Skeletal muscle satellite cell (primary cell): ENCODE measurements around the gene RERE.
"Not testable (repeated sequence)": the region's sequence is repeated elsewhere in the genome, so short reads cannot be mapped to it uniquely, and the experiment has no call there.

Source experiments
- H3K27me3 ChIP-seq: 2 replicates; pipeline ENCODE4 v1.7.0; 2013; ENCODE audit warnings: low read length; ENCODE audit not compliant: control insufficient read depth, insufficient read depth
- H3K36me3 ChIP-seq: 2 replicates; pipeline ENCODE4 v1.7.0; 2013; ENCODE audit warnings: mild to moderate bottlenecking, control low read depth, low read length; ENCODE audit not compliant: insufficient read depth
- H3K4me1 ChIP-seq: 2 replicates; pipeline ENCODE4 v1.7.0; 2013; ENCODE audit warnings: low read length; ENCODE audit not compliant: control insufficient read depth, insufficient read depth
- H3K4me2 ChIP-seq: 2 replicates; pipeline ENCODE4 v1.7.0; 2013; ENCODE audit warnings: mild to moderate bottlenecking, low read length
- H3K4me3 ChIP-seq: 2 replicates; pipeline ENCODE4 v1.7.0; 2013; ENCODE audit warnings: low read length
- H3K9ac ChIP-seq: 2 replicates; pipeline ENCODE4 v1.7.0; 2013; ENCODE audit warnings: mild to moderate bottlenecking, low read depth, low read length, moderate library complexity
- H3K9me3 ChIP-seq: replicated peaks from 2 replicates; pipeline ENCODE4 v1.7.0; 2013; ENCODE audit warnings: mild to moderate bottlenecking, control low read depth, low read length

The RERE gene

GRCh38 chr1:8455700-8456307 is 361.6 kb downstream of the RERE start:
- Histone ChIP-seq H3K4me3 (peak overlapping the region; percentile 48), H3K9ac (peak overlapping the region; percentile 72)

GRCh38 chr1:8450312-8450711 is 367.1 kb downstream of the RERE start:
- Histone ChIP-seq H3K36me3 (no peaks in the 10 kb centered on the region), H3K9ac (no peak overlapping the region), H3K4me3 (no peak overlapping the region), H3K4me1 (peaks cover 20% of the 10 kb centered on the region), H3K9me3 (no peaks in the 10 kb centered on the region), H3K27me3 (no peaks in the 10 kb centered on the region), H3K4me2 (no peak overlapping the region)

More at GRCh38 chr1:8455700-8456307, 361.6 kb downstream of the RERE start:
- H3K9me3 ChIP-seq = no peaks in the 10 kb centered on the region
- H3K4me1 ChIP-seq = peaks cover 22% of the 10 kb centered on the region
- H3K4me2 ChIP-seq = peak overlapping the region; percentile 65
- H3K36me3 ChIP-seq = no peaks in the 10 kb centered on the region
- no peaks in the 10 kb centered on the region for H3K27me3 ChIP-seq

GRCh38 chr1:8448911-8449661 is 368.4 kb downstream of the RERE start:
- H3K4me3 ChIP-seq = peak overlapping the region; percentile 54
- peak overlapping the region; percentile 66 for H3K9ac ChIP-seq
- H3K27me3 ChIP-seq = no peaks in the 10 kb centered on the region
- H3K36me3 ChIP-seq = no peaks in the 10 kb centered on the region
- peaks cover 18% of the 10 kb centered on the region for H3K4me1 ChIP-seq
- peak overlapping the region; percentile 81 for H3K4me2 ChIP-seq
- no peaks in the 10 kb centered on the region for H3K9me3 ChIP-seq

DNA sequence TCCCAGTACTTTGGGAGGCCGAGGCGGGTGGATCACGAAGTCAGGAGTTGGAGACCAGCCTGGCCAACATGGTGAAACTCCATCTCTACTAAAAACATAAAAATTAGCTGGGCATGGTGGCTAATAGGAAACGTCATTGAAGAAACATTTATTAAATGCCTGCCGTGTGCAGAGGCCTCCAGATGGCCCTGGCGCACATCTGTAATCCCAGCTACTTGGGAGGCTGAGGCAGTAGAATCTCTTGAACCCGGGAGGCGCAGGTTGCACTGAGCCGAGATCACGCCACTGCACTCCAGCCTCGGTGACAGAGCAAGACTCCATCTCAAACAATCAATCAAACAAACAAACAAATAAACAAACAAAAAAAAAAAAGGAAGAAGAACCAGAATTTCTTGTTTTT is 368.9 kb downstream of the RERE start:
- Histone ChIP-seq H3K4me3 (peak overlapping the region; percentile 54), H3K4me2 (peak overlapping the region; percentile 81), H3K9ac (peak overlapping the region; percentile 66), H3K4me1 (peaks cover 18% of the 10 kb centered on the region)
- not testable (repeated sequence) for H3K27me3 ChIP-seq, H3K36me3 ChIP-seq, H3K9me3 ChIP-seq

- H3K9ac ChIP-seq = no peak overlapping the region
- H3K4me2 ChIP-seq = no peak overlapping the region
- H3K4me3 ChIP-seq = no peak overlapping the region
- no peaks in the 10 kb centered on the region for H3K36me3 ChIP-seq
- H3K9me3 ChIP-seq = no peaks in the 10 kb centered on the region
- H3K4me1 ChIP-seq = peaks cover 18% of the 10 kb centered on the region
- no peaks in the 10 kb centered on the region for H3K27me3 ChIP-seq
These were observed 369.8 kb downstream of the RERE start for GRCh38 chr1:8447616-8448150.

DNA sequence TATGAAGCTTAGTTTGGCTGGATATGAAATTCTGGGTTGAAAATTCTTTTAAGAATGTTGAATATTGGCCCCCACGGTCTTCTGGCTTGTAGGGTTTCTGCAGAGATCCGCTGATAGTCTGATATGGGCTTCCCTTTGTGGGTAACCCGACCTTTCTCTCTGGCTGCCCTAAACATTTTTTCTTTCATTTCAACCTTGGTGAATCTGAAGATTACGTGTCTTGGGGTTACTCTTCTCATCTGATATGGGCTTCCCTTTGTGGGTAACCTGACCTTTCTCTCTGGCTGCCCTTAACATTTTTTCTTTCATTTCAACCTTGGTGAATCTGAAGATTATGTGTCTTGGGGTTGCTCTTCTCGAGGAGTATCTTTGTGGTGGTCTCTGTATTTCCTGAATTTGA is 371.3 kb downstream of the RERE start:
- not testable (repeated sequence) for H3K4me2 ChIP-seq, H3K9me3 ChIP-seq, H3K4me3 ChIP-seq, H3K36me3 ChIP-seq, H3K9ac ChIP-seq, H3K27me3 ChIP-seq
- H3K4me1 ChIP-seq = peaks cover 18% of the 10 kb centered on the region

GRCh38 chr1:8443558-8444194 is 373.8 kb downstream of the RERE start:
- H3K36me3 ChIP-seq = no peaks in the 10 kb centered on the region
- no peaks in the 10 kb centered on the region for H3K9me3 ChIP-seq
- H3K9ac ChIP-seq = no peak overlapping the region
- H3K4me2 ChIP-seq = no peak overlapping the region
- H3K27me3 ChIP-seq = no peaks in the 10 kb centered on the region
- peaks cover 14% of the 10 kb centered on the region for H3K4me1 ChIP-seq
- no peak overlapping the region for H3K4me3 ChIP-seq

DNA sequence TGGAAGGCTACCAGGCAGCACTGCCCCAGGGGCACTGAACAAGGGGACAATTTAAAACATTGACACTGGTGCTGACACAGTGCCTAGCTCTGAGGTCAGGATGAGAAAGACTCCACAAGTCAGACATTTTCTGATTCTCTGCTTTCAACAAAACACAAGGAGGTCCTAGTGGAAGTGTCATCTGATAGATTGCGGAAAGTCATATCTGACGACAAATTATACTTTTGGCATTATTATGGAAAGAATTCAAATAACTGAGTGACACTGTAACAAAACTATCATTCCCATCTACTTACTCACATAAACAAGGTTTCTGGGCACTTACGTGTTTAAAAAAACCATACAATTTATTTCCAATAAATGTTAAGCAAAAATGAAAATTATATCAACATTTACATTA is 376.0 kb downstream of the RERE start:
- Histone ChIP-seq H3K36me3 (no peaks in the 10 kb centered on the region), H3K9me3 (no peaks in the 10 kb centered on the region), H3K9ac (no peak overlapping the region), H3K4me3 (no peak overlapping the region), H3K4me1 (peaks cover 14% of the 10 kb centered on the region), H3K4me2 (no peak overlapping the region), H3K27me3 (no peaks in the 10 kb centered on the region)

GRCh38 chr1:8439015-8439702 is 378.3 kb downstream of the RERE start:
- Histone ChIP-seq H3K4me1 (peaks cover 14% of the 10 kb centered on the region), H3K9ac (peak overlapping the region; percentile 36), H3K9me3 (no peaks in the 10 kb centered on the region), H3K4me3 (no peak overlapping the region), H3K36me3 (no peaks in the 10 kb centered on the region), H3K4me2 (peak overlapping the region; percentile 46), H3K27me3 (no peaks in the 10 kb centered on the region)

GRCh38 chr1:8438489-8438888 is 379.0 kb downstream of the RERE start:
- Histone ChIP-seq H3K4me1 (peaks cover 14% of the 10 kb centered on the region), H3K9me3 (no peaks in the 10 kb centered on the region), H3K27me3 (no peaks in the 10 kb centered on the region), H3K36me3 (no peaks in the 10 kb centered on the region), H3K4me2 (no peak overlapping the region), H3K4me3 (no peak overlapping the region), H3K9ac (peak overlapping the region; percentile 36)

GRCh38 chr1:8437347-8437746 is 380.1 kb downstream of the RERE start:
- Histone ChIP-seq H3K9me3 (no peaks in the 10 kb centered on the region), H3K4me3 (no peak overlapping the region), H3K4me2 (no peak overlapping the region), H3K36me3 (no peaks in the 10 kb centered on the region), H3K9ac (no peak overlapping the region), H3K27me3 (no peaks in the 10 kb centered on the region), H3K4me1 (peaks cover 14% of the 10 kb centered on the region)
